Lung (tissue), 12 donors: ENCODE results near the gene NEB. TPM values are rescaled to one million over a fixed set of nuclear protein-coding genes. Genes with fewer than 3 reads are reported as not detected.

Experiments
- ATAC-seq: fragments of 200-7000 bp; cut with Tn5 transposase; one replicate; pipeline ENCODE4 v1.9.1; 2020; ENCODE audit warnings: moderate number of reproducible peaks; ENCODE audit not compliant: insufficient read depth, low FRiP score
- DNase-seq, 3 donors: peaks; one replicate each; pipeline ENCODE4 v3.0.0-alpha.2; 2013 to 2017
- H3K27ac ChIP-seq, 2 donors: one replicate each; pipeline ENCODE4 v1.5.1; 2013; ENCODE audit warnings: mild to moderate bottlenecking in 2 of 2, moderate library complexity in 2 of 2, control low read depth in 1 of 2, inconsistent platforms in 1 of 2, low read depth in 1 of 2, low read length in 1 of 2
- H3K27me3 ChIP-seq, 3 donors: one replicate each; pipeline ENCODE4 v1.5.1; 2013; ENCODE audit warnings: low read length in 2 of 3; ENCODE audit not compliant: control insufficient read depth in 3 of 3, insufficient read depth in 3 of 3
- H3K36me3 ChIP-seq, 4 donors: one replicate each; pipeline ENCODE4 v1.5.1; 2013; ENCODE audit warnings: low read length in 4 of 4, mild to moderate bottlenecking in 1 of 4, moderate library complexity in 1 of 4; ENCODE audit not compliant: control insufficient read depth in 4 of 4, insufficient read depth in 4 of 4
- H3K4me1 ChIP-seq, 5 donors: one replicate each; pipeline ENCODE4 v1.5.1; 2013; ENCODE audit warnings: low read length in 5 of 5, mild to moderate bottlenecking in 2 of 5, moderate library complexity in 1 of 5; ENCODE audit not compliant: control insufficient read depth in 5 of 5, insufficient read depth in 5 of 5
- H3K4me3 ChIP-seq: one replicate; pipeline ENCODE4 v1.5.1; 2013; ENCODE audit warnings: mild to moderate bottlenecking, control low read depth, moderate library complexity
- H3K9ac ChIP-seq, 2 donors: one replicate each; pipeline ENCODE4 v1.5.1; 2013; ENCODE audit warnings: low read length in 2 of 2, control low read depth in 1 of 2; ENCODE audit not compliant: insufficient read depth in 1 of 2
- H3K9me3 ChIP-seq, 4 donors: one replicate each; pipeline ENCODE4 v1.5.1; 2013; ENCODE audit warnings: low read length in 3 of 4, mild to moderate bottlenecking in 1 of 4, moderate library complexity in 1 of 4; ENCODE audit not compliant: control insufficient read depth in 4 of 4, insufficient read depth in 3 of 4
- WGBS, 2 donors: extraction: QIAGEN DNeasy Blood & Tissue Kit; methylation state at CpG; one replicate each; pipeline ENCODE4 v1.1.7; 2013; 5-methylcytosine and 5-hydroxymethylcytosine counted together
- polyA plus RNA-seq, 2 donors: library from polyadenylated mRNA; stranded (reverse); fragments of 200-250 nt; gene quantifications; one replicate each; pipeline ENCODE4 v1.2.1, GENCODE V29; 2013
- total RNA-seq, 2 donors: library from RNA; depleted of rRNA in 1 of 2; stranded (reverse); fragments of >200 nt in 1 of 2; gene quantifications; one replicate each; pipeline ENCODE4 v1.2.1, GENCODE V29; 2014 to 2021
- TF ChIP-seq, protein P1 (sequence below): IDR thresholded peaks from 2 replicates; pipeline ENCODE4 v1.5.1; 2012; ENCODE audit warnings: mild to moderate bottlenecking; ENCODE audit errors: control extremely low read depth, extremely low read depth
- donor health status: control.
- donor health status: control.
- donor health status: Bipolar disorder and iron deficiency.
- donor health status: healthy.
- donor health status: DM: yes; HTN: yes; CAD: no.

NEB gene
- total and polyA plus RNA-seq, 4 donors: 0.52 to 2.1 (median 1.0) TPM

DNA sequence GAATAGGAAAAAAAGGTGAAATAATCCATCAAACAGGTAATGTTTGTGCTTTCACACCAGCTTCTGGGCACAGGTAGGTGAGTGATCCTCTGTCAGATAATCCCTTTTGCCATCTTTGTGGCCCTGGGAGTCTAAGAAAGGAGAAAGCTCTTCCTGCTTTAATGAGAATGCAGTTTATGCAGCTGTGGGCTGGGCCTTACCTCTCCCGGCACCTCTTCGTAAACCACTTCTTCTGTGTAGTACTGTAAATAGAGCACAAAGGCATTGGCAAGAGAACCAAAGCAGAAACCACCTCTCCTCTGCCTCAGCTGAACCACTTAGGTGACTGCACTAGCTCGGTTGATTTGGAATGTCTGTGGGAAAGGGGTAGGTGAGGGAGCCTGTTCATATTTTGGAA lies 4.9 kb downstream of the NEB start:
- TF ChIP-seq, protein P1, sequence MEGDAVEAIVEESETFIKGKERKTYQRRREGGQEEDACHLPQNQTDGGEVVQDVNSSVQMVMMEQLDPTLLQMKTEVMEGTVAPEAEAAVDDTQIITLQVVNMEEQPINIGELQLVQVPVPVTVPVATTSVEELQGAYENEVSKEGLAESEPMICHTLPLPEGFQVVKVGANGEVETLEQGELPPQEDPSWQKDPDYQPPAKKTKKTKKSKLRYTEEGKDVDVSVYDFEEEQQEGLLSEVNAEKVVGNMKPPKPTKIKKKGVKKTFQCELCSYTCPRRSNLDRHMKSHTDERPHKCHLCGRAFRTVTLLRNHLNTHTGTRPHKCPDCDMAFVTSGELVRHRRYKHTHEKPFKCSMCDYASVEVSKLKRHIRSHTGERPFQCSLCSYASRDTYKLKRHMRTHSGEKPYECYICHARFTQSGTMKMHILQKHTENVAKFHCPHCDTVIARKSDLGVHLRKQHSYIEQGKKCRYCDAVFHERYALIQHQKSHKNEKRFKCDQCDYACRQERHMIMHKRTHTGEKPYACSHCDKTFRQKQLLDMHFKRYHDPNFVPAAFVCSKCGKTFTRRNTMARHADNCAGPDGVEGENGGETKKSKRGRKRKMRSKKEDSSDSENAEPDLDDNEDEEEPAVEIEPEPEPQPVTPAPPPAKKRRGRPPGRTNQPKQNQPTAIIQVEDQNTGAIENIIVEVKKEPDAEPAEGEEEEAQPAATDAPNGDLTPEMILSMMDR: no peak
- no peak for ATAC-seq
- no peak for DNase-seq
- Histone ChIP-seq H3K9ac (no peak overlapping the region), H3K36me3 (no peaks in the 10 kb centered on the region), H3K27ac (no peak overlapping the region), H3K27me3 (no peaks in the 10 kb centered on the region), H3K4me1 (peaks cover 0 to 44% (median 0%) of the 10 kb centered on the region in 5 donors), H3K4me3 (no peak overlapping the region), H3K9me3 (no peaks in the 10 kb centered on the region)
- 75 to 83% methylated on average over 3 of the region's 3 CpGs for WGBS, 2 donors

DNA sequence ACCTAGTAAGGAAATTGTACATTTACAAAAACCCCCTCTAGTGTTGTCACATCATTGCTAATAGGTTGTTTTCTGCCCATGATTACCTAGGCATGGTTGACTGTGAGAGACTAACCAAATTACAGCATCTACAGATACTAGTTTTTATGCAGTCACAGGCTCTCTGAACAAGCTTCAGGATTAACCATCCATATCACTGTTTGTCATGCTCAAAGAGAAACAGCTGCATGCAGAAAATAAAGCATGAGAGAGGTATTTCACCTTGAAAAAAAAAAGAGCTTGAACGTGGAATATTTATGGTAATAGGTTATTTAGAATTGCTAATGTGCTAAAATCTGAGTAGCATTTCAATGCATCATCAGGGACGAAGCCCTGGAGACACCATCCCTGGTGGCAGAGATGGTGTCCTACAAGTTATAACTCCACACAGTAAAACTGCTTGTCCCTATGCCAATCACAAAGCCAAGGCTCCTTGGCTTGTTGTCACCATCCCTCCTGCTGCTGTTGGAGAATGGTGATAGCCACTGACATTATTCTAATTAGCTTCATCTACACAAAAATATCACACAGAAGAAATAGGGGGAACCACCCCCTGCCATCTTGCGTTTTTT lies 5.4 kb downstream of the NEB start:
- Histone ChIP-seq H3K27me3 (no peaks in the 10 kb centered on the region), H3K9me3 (no peaks in the 10 kb centered on the region), H3K36me3 (no peaks in the 10 kb centered on the region), H3K9ac (no peak overlapping the region), H3K4me3 (no peak overlapping the region), H3K27ac (no peak overlapping the region), H3K4me1 (peaks cover 0 to 39% (median 0%) of the 10 kb centered on the region in 5 donors)
- no peak for ATAC-seq
- DNase-seq: no peak
- TF ChIP-seq, protein P1: no peak
- 84 to 85% methylated on average over 3 of the region's 3 CpGs for WGBS, 2 donors

DNA sequence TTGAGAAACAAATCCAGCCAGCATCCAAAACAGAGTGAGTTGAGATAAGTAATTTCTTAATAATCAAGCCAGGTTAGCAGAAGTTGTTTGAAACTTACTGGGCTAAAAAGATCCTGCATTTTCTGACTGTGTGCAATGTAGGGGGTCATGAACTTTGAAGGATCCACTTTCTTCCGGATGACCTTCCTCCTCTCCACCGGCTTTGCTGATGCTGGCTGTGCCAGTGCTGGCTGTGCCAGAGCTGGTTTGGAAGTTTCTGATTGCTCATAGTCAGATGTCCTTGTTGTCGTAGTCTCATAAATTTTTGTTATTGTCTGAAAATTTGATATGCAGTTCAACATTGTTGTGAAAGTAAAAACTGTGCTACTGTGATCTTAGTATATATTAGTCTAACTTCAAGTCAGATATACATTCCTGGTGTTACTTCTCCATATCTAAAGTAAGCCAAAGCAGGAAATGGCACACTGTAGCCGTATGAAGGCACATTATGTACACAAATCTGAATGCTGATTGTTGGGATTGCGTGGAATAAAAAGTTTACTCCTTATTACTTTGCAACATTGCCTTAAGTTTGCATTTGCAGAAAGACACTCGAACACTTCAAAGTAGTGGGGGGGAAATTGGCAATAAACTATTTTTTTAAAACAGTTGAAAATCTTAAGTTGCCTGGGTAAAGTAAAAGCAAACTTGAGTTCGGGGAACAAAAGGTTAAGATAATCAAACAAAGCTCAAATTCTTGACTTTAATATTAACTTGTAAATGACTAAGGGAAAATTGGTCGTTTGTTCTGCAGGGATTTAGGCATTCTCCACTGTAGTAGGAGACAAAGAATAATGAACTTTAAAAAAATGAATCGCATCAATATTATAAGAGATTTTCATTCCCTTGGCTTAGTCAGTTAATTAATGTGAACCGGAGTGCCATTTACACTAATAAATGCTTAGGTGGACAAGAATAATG lies 6.4 kb downstream of the NEB start:
- H3K27ac ChIP-seq: no peak overlapping the region
- no peaks in the 10 kb centered on the region for H3K27me3 ChIP-seq
- WGBS, 2 donors: 50 to 74% methylated on average over 10 of the region's 10 CpGs
- H3K9me3 ChIP-seq: no peaks in the 10 kb centered on the region
- TF ChIP-seq, protein P1: no peak
- no peak overlapping the region for H3K9ac ChIP-seq
- H3K36me3 ChIP-seq: no peaks in the 10 kb centered on the region
- no peak overlapping the region for H3K4me3 ChIP-seq
- ATAC-seq: no peak
- H3K4me1 ChIP-seq: peaks cover 0 to 29% (median 0%) of the 10 kb centered on the region in 5 donors
- DNase-seq: peak in 2 of 3 donors; percentile 33 to 34
